Duodenal mucosa (tissue), 2 donors: ENCODE results near the gene COL20A1.

Experiments used
- H3K27ac ChIP-seq: one replicate; pipeline ENCODE4 v1.7.0; 2013; ENCODE audit warnings: low read depth, low read length
- H3K27me3 ChIP-seq, 2 donors: one replicate each; pipeline ENCODE4 v1.7.0; 2013; ENCODE audit warnings: low read length in 2 of 2, control low read depth in 1 of 2; ENCODE audit not compliant: insufficient read depth in 2 of 2, control insufficient read depth in 1 of 2
- H3K36me3 ChIP-seq, 2 donors: one replicate each; pipeline ENCODE4 v1.7.0; 2013; ENCODE audit warnings: low read length in 2 of 2, control low read depth in 1 of 2; ENCODE audit not compliant: insufficient read depth in 2 of 2, control insufficient read depth in 1 of 2
- H3K4me1 ChIP-seq, 2 donors: one replicate each; pipeline ENCODE4 v1.7.0; 2013; ENCODE audit warnings: low read length in 2 of 2, control low read depth in 1 of 2; ENCODE audit not compliant: insufficient read depth in 2 of 2, control insufficient read depth in 1 of 2
- H3K4me3 ChIP-seq, 2 donors: one replicate each; pipeline ENCODE4 v1.7.0; 2013; ENCODE audit warnings: low read length in 2 of 2, low read depth in 1 of 2
- H3K9ac ChIP-seq, 2 donors: one replicate each; pipeline ENCODE4 v1.7.0; 2013; ENCODE audit warnings: low read length in 2 of 2, low read depth in 1 of 2
- H3K9me3 ChIP-seq, 2 donors: one replicate each; pipeline ENCODE4 v1.7.0; 2013; ENCODE audit warnings: low read length in 2 of 2, control low read depth in 1 of 2; ENCODE audit not compliant: control insufficient read depth in 1 of 2

Gene COL20A1

DNA sequence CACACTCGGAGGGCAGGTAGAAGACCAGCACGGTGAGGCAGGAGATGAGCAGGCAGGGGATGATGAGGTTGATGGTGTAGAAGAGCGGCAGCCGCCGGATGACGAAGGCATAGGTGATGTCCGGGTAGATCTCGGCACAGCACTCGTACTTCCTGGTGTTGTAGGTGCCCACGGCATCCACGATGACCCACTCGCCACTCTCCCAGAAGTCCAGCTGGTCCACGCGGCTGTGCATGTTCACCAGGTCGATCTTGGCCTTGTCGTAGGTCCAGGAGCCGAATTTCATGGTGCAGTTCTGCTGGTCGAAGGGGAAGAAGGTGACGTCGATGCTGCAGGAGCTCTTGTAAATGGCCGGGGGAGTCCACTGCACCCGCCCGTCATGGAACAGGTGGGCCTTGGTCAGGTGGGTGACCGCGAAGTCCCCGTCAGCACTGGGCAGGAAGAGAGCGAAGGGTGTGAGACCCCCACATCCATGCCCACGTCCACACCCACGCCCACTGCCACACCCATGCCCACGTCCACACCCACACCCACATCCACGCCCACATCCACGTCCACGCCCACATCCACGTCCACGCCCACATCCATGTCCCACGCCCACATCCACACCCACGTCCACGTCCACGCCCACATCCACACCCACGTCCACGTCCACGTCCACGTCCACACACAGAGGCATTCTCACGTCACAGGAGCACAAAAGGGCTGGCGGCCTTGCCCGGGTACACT lies 57.8 kb downstream of the COL20A1 start:
- no peaks in the 10 kb centered on the region for H3K27me3 ChIP-seq

DNA sequence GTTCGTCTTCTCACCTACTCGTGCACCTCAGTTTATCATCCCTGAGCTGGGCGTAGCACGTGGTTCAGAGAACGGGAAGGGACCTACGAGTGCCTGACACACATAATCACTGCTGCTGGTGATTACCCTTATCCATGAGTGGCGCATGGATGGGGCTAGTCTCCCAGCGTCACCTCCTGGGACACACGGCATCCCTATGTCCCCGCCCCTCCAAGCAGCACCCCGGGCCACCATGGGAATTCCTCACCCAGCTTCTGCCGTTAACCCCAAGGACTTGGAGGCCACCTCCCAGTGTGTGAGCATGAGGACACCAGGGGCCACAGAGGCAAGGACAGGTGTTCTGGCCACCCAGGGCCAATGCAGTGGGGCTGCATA lies 58.3 kb downstream of the COL20A1 start:
- no peak overlapping the region for H3K27ac ChIP-seq
- H3K36me3 ChIP-seq: no peaks in the 10 kb centered on the region
- H3K9ac ChIP-seq: no peak overlapping the region
- no peaks in the 10 kb centered on the region for H3K4me1 ChIP-seq
- no peaks in the 10 kb centered on the region for H3K27me3 ChIP-seq
- no peak overlapping the region for H3K4me3 ChIP-seq
- H3K9me3 ChIP-seq: peaks cover 2 to 4% of the 10 kb centered on the region in 2 donors

More for the DNA sequence above, 57.8 kb downstream of the COL20A1 start:
- Histone ChIP-seq H3K4me3 (no peak overlapping the region), H3K36me3 (no peaks in the 10 kb centered on the region), H3K4me1 (no peaks in the 10 kb centered on the region), H3K9ac (no peak overlapping the region), H3K27ac (no peak overlapping the region), H3K9me3 (peaks cover 2 to 4% of the 10 kb centered on the region in 2 donors)

DNA sequence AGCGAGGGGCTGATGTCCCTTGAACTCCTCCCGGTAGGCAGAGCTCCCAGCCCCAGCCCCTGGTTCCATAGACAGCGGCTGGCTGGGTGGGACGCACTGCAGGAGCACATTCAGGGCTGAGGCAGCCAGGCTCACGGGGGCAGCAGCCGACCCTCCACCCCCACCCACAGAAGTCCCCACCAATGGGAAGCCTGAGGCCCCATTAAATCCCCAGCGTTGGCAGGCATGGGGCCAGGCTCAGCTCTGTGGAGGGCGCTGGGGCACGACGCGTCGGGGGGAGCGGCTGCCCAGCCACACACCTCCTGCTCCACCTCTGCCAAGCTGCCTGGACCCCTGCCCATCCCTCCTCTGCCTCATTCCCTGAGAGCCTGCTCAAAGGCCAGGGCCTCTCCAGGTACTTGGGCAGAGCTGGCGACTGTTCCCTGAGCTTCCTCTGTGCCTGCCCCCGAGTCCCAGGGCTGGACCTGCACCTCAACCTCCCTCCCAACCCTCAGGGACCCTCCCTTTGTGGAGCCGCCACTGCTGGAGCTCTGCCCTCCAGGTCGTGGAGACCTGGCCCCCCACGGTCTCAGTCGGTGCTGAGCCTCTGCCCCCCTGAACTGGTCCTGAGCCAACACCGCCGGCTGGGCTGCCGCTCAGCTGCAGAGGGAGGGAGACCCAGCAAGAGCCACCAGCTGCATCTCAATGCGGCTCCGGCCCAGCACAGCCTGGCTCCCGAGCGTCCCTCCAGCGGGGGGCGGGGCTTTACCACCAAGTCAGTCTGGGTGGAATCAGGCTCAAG lies 59.0 kb downstream of the COL20A1 start:
- Histone ChIP-seq H3K27ac (no peak overlapping the region), H3K27me3 (no peaks in the 10 kb centered on the region), H3K9ac (no peak overlapping the region), H3K4me3 (no peak overlapping the region), H3K9me3 (peaks cover 2 to 4% of the 10 kb centered on the region in 2 donors), H3K4me1 (no peaks in the 10 kb centered on the region), H3K36me3 (no peaks in the 10 kb centered on the region)

DNA sequence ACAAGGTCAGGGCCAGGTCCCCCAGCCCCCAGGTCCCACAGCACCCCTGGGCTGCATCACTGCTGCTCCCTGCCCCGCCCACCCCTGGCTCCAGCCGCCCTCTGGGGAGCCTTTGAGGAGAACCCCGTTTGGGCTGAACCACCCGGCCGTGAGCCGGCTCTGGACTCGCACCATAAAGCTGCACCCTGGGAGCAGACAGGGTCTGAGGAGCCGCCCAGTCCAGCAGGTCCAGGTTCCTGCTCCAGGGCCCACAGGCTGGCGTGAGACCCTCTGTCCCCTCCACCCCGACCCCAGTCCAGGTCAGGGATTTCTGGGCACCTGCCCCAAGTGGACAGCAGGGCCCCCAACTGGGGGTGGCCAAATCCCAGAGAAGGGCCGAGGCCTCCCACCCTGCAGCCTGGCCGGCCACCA lies 59.8 kb downstream of the COL20A1 start:
- H3K27ac ChIP-seq: no peak overlapping the region
- no peak overlapping the region for H3K9ac ChIP-seq
- H3K36me3 ChIP-seq: no peaks in the 10 kb centered on the region
- H3K4me1 ChIP-seq: no peaks in the 10 kb centered on the region
- H3K27me3 ChIP-seq: no peaks in the 10 kb centered on the region
- no peak overlapping the region for H3K4me3 ChIP-seq
- peaks cover 2 to 4% of the 10 kb centered on the region in 2 donors for H3K9me3 ChIP-seq

DNA sequence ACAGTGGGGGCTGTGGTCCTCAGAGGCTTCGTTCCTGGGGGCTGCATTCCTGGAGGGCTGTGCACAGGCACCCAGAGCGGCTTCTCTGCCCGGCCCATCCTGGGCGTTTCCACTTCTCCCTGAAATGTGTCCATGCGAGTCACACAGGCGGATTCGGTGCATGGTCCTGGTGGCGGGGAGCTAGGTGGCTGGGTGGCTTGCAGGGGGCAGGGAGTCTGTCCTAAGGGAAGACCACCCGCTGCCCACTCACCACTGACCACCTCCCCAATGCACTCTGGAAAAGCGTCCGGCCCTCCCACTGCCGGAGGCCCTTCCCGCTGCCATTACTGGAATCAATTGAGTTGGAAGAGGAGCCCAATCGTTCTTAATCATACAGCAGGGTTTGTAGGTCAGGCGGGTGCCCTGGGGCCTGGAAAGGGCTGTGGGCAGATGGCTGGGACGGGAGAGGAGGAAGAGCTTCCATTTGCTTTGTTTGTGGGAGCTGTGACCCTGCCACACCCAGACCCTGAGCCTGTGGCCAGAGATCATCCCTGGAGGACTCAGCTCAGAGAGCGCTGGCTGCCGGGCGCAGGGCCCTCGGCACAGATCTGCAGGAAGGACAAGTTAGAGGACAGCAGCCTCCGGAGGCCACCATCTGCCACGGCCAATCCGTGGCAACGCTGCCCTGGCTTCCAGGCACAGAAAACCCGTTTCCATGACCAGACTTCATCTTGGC lies 61.8 kb downstream of the COL20A1 start:
- peaks cover 2 to 4% of the 10 kb centered on the region in 2 donors for H3K9me3 ChIP-seq
- peaks cover 0 to 3% of the 10 kb centered on the region in 2 donors for H3K27me3 ChIP-seq
- H3K27ac ChIP-seq: no peak overlapping the region
- no peak overlapping the region for H3K9ac ChIP-seq
- H3K36me3 ChIP-seq: no peaks in the 10 kb centered on the region
- H3K4me1 ChIP-seq: no peaks in the 10 kb centered on the region
- no peak overlapping the region for H3K4me3 ChIP-seq

DNA sequence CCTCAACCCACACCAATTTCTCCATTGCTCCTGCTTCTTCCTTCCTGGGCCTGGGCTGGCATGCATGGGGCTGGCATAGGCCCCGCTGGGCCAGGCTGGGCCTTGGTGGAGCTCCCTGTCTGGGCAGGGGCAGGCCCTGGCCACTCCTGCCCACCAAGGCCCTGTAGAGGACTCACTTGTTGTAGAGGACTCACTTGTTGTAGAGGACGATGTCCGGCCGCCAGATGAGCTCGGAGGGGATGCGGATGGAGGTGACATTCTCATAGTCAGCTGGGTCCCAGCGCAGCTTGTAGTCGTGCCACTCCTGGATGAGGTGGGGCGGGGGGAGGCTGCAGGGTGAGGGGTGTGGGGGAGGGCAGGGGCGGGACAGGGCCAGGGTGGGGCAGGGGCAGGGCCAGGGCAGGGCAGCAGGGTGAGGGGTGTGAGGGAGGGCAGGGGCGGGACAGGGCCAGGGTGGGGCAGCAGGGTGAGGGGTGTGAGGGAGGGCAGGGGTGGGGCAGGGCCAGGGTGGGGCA lies 62.9 kb downstream of the COL20A1 start:
- Histone ChIP-seq H3K27ac (no peak overlapping the region), H3K36me3 (no peaks in the 10 kb centered on the region), H3K4me3 (no peak overlapping the region), H3K9me3 (peaks cover 0 to 4% of the 10 kb centered on the region in 2 donors), H3K27me3 (peaks cover 10 to 11% of the 10 kb centered on the region in 2 donors), H3K9ac (no peak overlapping the region), H3K4me1 (no peaks in the 10 kb centered on the region)

DNA sequence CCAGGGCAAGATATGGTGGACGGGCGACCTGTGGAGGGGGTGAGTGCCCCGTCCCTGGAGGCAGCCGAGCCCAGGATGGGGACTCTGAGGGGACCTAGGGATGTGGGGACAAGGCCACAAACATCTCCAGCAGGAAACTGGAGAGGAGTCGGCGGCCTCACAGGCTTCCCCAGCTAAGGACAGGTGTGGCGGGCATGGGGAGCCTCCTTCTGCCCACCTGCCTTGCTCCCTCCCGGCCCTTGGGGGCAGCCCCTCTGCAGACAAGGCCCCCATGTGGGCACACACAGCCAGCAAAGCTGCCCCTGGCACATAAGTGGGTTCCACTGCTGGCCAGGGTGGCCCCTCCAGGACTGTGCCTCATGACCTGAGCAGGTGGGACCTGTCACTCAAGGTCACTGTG lies 63.5 kb downstream of the COL20A1 start:
- H3K9ac ChIP-seq: no peak overlapping the region
- no peak overlapping the region for H3K27ac ChIP-seq
- no peaks in the 10 kb centered on the region for H3K4me1 ChIP-seq
- no peaks in the 10 kb centered on the region for H3K36me3 ChIP-seq
- H3K4me3 ChIP-seq: no peak overlapping the region
- H3K9me3 ChIP-seq: peaks cover 0 to under 1% of the 10 kb centered on the region in 2 donors
- H3K27me3 ChIP-seq: peaks cover 10 to 11% of the 10 kb centered on the region in 2 donors

DNA sequence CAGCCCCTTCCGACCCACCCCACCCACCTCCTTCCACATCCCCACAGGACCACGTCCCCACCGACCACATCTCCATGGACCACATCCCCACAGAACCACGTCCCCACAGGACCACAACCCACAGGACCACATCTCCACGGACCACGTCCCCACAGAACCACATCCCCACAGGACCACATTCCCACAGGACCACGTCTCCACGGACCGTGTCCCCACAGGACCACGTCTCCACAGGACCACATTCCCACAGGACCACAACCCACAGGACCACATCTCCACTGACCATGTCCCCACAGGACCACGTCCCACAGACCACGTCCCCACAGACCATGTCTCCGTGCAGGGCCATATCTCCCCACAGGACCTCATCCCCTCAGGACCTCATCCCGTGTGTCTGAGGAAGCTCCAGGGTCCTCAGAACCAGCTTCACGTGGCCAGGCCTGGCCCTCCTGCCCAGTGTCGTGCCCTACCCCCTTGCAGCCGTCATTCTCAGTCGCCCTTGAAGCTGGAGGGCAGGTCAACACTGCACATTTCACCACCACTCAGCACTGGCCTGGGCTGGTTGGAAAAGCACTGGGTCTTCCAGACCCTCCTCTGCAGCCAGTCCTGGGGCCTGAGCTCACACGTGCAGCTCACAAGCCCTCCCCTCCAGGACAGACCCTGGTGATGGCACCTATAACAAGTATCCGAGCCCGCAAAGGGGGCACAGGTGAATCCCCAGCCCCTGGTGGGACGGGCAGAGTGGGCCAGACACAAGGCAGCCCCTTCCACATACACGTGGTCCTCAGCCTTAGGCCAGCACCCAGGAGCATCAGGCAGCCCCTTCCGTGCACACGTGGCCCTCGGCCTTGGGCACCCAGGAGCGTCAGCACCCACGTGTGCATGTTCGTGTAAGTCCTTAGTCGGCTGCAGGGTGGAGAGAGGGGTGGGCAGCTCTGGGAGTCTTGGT lies 64.2 kb downstream of the COL20A1 start:
- Histone ChIP-seq H3K4me3 (no peak overlapping the region), H3K36me3 (no peaks in the 10 kb centered on the region), H3K9me3 (no peaks in the 10 kb centered on the region), H3K27me3 (peaks cover 10 to 16% of the 10 kb centered on the region in 2 donors), H3K4me1 (no peaks in the 10 kb centered on the region), H3K9ac (no peak overlapping the region), H3K27ac (no peak overlapping the region)
